Fibroblast of skin of right quadriceps (primary cell): ENCODE measurements around the gene RTF1.
A peak's percentile ranks its signal among the peaks of the same experiment; 100 is the strongest.

ENCODE experiments used
- DNase-seq: peaks from one replicate; pipeline ENCODE4 v3.0.0-alpha.2; 2013

RTF1 gene

GRCh38 chr15:41489641-41490040 lies 72.7 kb downstream of the RTF1 start:
- DNase-seq: no peak

DNA sequence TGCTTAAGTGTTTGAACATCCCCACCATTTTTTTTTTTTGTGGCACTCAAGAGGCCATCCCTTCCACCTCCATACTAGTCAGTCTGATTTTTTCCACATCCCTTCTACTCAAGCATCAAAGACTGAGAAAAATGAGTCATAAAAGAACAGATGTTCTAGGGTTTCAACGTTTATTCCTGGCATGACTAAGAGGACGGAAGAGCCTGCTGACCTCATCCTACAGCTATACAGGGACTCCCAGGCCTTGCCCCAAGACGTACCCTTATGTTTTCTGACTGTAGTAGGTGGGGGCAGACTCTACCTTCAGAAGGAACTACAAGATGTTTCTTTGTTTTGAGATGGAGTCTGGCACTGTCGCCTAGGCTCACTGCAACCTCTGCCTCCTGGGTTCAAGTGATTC lies 73.5 kb downstream of the RTF1 start:
- DNase-seq: peak; percentile 95

- DNase-seq: no peak
Observed at GRCh38 chr15:41491889-41492288, 75.0 kb downstream of the RTF1 start.

GRCh38 chr15:41492597-41493204 lies 75.8 kb downstream of the RTF1 start:
- no peak for DNase-seq

DNA sequence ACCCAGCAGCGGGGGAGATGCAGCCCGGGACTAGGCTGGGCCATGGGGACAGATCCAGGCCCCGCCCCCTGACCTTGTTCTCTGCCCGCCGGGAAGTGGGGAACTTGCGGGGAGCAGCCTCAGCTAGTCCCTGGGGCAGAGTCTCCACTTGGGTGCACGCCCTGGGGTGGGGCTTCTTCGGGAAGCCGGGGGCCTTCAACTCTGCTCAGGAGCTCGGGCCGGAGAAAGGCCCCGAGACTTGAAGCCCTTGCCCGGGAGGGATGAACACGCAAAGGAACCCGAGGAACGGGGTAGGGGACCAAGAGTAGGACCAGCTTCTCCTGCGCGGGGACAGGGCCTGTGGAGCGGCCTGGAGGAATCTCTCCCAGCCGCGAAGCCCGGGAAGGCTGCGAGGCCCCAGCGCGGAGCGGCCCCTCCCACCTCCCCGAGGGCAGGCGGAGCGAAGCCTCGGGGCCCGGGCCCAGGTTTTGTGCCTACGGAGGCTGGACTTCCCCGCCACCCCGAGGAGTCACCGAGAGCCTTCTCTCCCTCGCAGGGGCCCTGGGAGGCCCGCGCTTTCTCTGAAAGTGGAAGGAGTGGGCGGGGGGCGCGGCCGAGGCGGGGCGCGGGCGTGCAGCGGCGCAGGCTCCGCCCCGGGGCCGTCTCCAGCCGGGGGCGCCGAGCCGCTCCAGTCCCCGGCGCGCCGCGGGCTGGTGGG lies 76.5 kb downstream of the RTF1 start, which contains the start of gene ITPKA:
TSS of gene ITPKA (plus strand) at position 670 of the 697 bp plus-strand sequence. CDS start 54 bp downstream, outside the sequence.
- DNase-seq: peak; percentile 71

GRCh38 chr15:41493902-41494189 lies 77.0 kb downstream of the RTF1 start:
- DNase-seq: no peak

GRCh38 chr15:41494190-41494921 lies 77.5 kb downstream of the RTF1 start:
- DNase-seq: no peak

DNA sequence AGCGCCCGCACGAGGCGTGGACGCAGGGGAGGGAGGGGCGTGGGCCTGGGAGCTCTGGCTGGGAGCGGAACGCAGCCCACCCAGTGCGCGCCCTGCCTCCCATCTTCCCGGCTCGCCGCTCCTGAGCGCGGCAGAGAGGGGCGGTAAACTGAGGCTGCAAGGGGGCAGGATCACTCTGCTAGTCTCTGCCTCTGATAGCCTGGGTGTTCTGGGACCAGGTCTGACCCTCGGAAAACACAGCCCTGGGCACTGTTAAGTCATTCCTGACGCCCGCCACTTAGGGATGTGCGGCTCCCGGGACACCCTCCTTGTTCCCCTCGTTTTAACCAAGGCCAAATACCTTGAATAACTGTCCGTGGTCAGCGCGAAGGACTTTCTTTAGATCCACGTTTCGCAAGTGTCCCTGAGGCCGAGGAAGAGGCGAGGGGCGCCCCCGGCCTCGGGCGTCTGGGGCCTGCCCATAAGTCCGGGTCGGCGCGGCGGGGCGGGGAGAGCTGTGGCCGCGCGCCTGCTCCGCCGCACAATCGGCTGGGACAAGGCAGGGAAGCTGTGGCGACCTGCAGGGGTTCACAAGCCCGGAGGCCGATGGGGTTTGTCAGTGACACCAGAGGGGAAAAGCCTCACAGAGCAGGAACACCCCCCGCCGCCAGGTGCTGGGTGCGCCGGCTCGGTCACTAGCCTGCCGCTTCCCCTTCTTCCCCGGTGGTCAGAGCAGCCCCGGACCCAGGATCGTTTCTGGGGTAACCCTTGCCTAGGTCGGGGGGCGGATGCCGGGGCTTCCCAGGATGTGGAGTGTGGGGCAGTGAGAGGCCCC lies 78.2 kb downstream of the RTF1 start:
- no peak for DNase-seq

GRCh38 chr15:41495736-41496599 lies 79.1 kb downstream of the RTF1 start:
- no peak for DNase-seq

DNA sequence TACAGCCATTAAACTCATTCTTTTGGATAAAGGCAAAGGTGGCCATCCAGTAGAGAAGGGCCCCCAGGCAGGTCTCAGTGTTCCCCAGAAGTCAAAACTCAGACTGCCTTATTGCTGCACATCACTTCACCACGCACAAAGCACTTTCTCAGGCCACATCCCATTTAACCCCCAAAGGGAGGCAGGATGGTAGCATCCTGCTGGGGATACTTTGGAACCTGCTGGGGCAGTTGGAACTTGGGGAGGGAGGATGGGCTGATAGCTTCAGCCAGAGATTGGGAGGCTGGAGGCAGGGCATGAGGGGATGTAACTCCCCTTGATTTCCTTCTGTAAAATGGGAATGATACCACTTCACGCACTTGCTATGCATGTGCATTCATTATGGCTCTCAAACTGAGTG lies 81.8 kb downstream of the RTF1 start:
- no peak for DNase-seq

DNA sequence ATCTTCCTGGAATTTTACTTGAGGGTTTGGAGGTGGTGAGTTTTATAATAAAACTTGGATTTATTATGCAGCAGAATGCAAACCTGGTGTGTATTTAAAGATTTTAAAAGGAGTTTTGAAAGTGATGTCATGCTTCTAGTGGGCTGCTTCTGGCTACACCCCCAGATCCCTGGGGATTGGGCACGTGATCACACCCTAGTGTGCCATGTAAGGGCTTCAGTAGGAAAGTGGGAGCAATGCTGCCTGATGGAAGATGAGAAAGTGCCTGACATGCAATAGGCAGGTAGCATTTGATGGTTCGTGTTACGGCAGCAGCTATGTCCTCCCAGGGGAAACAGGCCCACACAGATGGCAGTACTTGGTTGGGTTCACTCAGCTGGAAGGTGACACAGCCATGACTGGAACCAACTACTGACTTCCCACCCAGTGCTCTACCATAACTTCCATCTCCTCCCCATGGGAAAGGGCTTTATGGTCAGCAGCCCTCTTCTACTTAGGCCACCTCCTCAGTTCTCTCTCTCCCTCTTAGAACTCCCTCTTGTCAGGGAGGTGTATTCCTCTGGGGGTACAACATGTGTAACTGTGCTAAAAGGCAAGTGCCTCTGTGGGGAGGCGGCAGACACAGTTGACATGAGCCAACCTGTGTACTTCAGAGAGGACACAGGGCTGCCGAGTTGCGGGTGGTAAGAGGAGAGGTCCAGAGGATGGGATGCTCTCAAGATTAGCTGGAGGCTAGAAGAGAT lies 82.4 kb downstream of the RTF1 start:
- DNase-seq: peak; percentile 29

DNA sequence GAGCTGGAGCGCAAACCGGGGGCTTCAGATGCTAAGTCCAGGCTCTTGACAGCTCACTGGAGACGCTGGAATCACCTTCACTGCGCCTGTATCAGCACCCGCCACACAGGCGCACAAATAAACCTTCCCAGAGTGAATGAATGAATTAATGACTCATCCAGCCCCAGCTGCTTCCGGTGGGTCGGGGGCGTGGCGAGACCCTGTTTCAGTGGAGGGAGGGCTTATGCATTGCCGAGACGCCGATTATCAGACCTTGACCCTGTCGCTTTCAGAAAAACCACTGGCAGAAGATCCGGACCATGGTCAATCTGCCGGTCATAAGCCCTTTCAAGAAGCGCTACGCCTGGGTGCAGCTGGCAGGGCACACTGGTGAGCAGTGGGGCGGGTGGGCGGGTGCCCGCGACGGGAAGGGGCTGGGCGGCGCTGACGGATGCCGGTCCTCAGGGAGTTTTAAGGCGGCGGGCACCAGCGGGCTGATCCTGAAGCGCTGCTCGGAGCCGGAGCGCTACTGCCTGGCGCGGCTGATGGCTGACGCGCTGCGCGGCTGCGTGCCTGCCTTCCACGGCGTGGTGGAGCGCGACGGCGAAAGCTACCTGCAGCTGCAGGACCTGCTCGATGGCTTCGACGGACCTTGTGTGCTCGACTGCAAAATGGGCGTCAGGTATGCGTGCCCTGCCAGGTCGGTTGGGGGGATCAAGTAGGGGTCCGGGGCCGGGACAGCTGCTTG lies 84.5 kb downstream of the RTF1 start:
- DNase-seq: no peak

GRCh38 chr15:41501931-41502794 lies 85.3 kb downstream of the RTF1 start:
- no peak for DNase-seq

GRCh38 chr15:41502795-41503668 lies 86.1 kb downstream of the RTF1 start:
- DNase-seq: no peak

DNA sequence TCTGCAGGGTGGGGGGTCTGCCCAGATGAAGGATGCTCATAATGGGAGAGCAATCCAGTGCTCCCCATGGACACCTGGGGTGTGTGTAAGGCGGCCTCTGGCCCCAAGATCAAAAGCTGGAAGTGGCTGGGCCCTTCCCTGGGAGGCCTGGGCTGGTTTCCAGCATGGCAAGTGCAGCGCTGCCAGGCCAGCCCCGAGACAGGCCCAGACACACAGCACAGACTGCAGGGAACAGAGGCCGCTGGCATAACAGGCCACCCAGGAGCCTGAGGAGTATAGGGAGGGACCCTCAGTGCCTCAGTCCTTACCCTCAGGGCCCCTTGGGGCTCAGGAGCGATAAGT lies 86.7 kb downstream of the RTF1 start:
- DNase-seq: no peak

DNA sequence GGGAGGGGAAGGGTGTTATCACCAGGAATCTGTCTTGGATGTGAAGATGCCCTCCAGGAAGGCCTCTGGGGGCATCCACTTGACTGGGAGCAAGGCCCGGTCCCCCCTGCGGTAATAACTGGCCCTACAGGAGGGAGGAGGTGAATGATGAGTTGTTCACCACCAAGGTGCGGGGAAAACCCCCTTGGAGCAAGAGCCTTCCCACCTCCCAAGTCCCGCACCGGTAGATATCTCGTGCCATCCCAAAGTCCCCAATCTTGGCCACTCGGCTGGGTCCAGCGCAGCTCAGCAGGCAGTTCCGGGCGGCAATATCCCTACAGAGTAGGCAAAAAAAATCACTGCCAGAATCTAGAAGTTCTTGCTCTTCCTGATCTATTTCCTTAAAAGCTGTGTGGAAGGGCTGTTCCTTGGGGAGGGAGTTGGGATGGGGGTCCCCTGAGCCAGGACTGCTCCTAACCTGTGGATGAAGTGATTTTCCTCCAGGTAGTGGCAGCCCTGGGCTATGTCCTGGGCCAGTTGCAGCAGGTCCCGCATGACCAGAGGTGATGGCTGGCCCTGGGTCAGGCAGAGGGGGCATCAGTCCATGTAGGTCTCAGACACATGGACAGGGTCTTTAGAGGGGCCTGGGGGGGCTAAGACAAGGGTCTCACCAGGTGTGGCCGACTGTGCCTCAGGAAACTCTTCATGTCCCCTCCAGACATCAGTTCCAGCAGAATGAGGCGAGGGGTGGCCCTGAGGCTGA lies 88.0 kb downstream of the RTF1 start:
- no peak for DNase-seq

DNA sequence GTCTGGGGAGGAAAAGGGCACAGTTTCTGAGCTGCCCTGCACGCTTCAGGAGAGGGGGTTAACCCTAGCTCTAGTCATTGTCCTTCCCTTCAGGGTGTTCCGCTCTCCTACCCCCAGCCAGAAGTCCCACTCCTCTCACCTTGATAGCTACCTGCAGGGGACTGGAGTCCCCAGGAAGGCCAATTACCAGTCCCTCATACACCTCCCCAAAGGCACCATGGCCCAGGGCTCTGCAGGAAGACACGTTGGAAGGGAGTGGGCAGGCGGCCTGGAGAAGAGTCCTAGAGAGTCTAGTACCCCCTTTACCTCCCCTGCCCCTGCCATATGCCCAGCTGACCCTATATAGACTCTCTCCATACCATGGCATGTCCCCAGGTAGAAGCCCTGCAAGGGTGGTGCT lies 88.9 kb downstream of the RTF1 start:
- DNase-seq: no peak

DNA sequence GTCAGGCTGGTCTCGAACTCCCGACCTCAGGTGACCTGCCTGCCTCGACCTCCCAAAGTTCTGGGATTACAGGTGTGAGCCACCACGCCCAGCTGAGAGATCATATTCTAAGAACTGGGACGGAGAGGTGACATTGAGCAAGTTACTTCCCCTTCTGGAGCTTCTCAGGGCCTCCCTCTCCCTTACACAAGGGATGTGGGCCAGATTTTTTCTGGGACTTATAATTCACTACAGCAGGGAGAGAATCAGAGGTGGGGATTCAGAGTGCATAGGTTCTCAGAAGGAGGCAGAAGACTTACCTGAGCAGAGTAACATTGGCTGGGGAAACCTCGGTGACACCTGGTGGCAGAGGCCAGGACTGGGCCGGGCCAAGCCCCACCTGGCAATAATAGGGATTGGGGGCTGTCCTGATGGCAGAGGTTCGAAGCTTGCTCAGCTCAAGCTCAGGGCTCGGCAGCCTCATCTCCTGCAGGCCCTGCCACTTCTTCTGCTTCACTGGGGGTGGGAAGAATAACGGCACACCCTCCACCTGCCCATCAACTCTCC lies 90.0 kb downstream of the RTF1 start:
- DNase-seq: no peak
